ENCODE measurements around the gene SVBP. TPM values are rescaled to one million over a fixed set of nuclear protein-coding genes. Genes with fewer than 3 reads are reported as not detected.

The SVBP gene
- polyA plus RNA-seq, 1 experiment = 10.5 TPM

DNA sequence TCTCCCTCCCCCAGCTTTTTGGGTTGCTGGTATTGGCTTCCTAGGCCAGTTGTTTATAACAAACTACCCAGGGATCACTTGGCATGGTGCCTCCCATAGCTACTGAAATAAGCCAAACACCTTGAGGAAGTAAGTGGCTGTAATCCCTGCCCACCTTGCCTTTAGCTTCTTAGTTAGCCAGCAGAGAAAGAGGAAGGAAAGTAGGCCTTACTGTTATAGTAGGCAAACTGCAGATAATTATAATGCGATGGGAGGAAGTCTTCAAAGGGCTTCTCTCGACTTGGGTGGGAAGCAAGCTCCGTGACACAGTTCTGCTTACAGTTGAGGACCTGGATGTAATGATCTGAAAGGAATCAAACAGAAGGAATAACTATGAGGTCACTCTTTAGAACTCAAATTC, 58.6 kb downstream of the SVBP start:
- H3K27me3 ChIP-seq (ENCODE audit: control insufficient read depth, insufficient read depth, low read length) = no peaks in the 10 kb centered on the region
- TF ChIP-seq, protein P1, sequence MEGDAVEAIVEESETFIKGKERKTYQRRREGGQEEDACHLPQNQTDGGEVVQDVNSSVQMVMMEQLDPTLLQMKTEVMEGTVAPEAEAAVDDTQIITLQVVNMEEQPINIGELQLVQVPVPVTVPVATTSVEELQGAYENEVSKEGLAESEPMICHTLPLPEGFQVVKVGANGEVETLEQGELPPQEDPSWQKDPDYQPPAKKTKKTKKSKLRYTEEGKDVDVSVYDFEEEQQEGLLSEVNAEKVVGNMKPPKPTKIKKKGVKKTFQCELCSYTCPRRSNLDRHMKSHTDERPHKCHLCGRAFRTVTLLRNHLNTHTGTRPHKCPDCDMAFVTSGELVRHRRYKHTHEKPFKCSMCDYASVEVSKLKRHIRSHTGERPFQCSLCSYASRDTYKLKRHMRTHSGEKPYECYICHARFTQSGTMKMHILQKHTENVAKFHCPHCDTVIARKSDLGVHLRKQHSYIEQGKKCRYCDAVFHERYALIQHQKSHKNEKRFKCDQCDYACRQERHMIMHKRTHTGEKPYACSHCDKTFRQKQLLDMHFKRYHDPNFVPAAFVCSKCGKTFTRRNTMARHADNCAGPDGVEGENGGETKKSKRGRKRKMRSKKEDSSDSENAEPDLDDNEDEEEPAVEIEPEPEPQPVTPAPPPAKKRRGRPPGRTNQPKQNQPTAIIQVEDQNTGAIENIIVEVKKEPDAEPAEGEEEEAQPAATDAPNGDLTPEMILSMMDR (IDR thresholded peaks at IDR 0.05; ENCODE audit: insufficient read depth, low read depth, low read length) = no peak
- CTCF ChIA-PET = interaction anchor here (0.8 to 2.7 kb wide), 6 partner anchors 8 to 183 kb away, joined by 3 to 17 read pairs (median 4); partner anchors contain the start of genes C1orf50 and P3H1
- DNase-seq (ENCODE audit: low read depth) = no peak
- POLR2A ChIA-PET = no interaction called here
- H3K4me3 ChIP-seq (ENCODE audit: low read depth, low read length) = no peak overlapping the region
- H3K36me3 ChIP-seq (ENCODE audit: control insufficient read depth, insufficient read depth, low read length) = peaks cover 47% of the 10 kb centered on the region

DNA sequence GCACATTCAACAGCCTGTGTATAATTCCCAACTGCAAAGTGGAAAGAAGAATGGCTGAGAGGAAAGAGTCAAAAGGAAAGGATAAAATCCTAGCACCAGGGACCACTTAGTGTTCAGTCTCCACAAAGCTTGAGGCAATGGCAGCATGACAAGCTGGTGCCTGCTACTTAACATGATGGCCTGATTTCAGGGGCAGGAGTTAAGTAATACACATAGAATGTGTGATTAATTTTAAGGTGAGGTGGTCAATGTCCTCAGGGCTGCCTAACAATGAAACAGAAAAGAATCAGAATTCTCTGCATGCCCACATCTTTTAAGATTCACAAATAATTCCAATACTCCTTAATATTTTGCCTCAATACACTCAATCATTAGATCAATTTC, 59.3 kb downstream of the SVBP start:
- Histone ChIP-seq H3K27me3 (ENCODE audit: control insufficient read depth, insufficient read depth, low read length) (no peaks in the 10 kb centered on the region), H3K36me3 (ENCODE audit: control insufficient read depth, insufficient read depth, low read length) (peaks cover 47% of the 10 kb centered on the region), H3K4me3 (ENCODE audit: low read depth, low read length) (no peak overlapping the region)
- ChIA-PET CTCF (interaction anchor here (0.8 to 2.7 kb wide), 7 partner anchors 8 to 184 kb away, joined by 3 to 17 read pairs (median 4); partner anchors contain the start of genes C1orf50 and P3H1), POLR2A (no interaction called here)
- no peak for DNase-seq (ENCODE audit: low read depth)
- TF ChIP-seq, protein P1 (IDR thresholded peaks at IDR 0.05; ENCODE audit: insufficient read depth, low read depth, low read length) = no peak

Other genes with a start within 250 kb of the SVBP start
- 20.3 and 37.6 TPM in 2 replicates for gene PPIH, start 159.0 kb downstream of the SVBP start, polyA plus RNA-seq (2011; rRNA removed)
- gene YBX1, start 135.0 kb downstream of the SVBP start, polyA plus RNA-seq (2011; rRNA removed) = 387 and 486 TPM in 2 replicates
- gene CLDN19, start 77.2 kb downstream of the SVBP start, polyA plus RNA-seq (2011; rRNA removed) = not detected in 2 replicates
- gene P3H1, start 50.4 kb downstream of the SVBP start, polyA plus RNA-seq (2011; rRNA removed) = 167 and 228 TPM in 2 replicates
- 2.0 and 4.2 TPM in 2 replicates for gene C1orf50, start 50.1 kb downstream of the SVBP start, polyA plus RNA-seq (2011; rRNA removed)
- not detected in 2 replicates for gene TMEM269, start 32.4 kb downstream of the SVBP start, polyA plus RNA-seq (2011; rRNA removed)
- gene ERMAP, start 275 bp downstream of the SVBP start, polyA plus RNA-seq (2011; rRNA removed) = 24.4 and 26.5 TPM in 2 replicates
- 4.8 and 5.6 TPM in 2 replicates for gene ZNF691, start 29.2 kb upstream of the SVBP start, polyA plus RNA-seq (2011; rRNA removed)
- 100 and 193 TPM in 2 replicates for gene SLC2A1, start 141.5 kb upstream of the SVBP start, polyA plus RNA-seq (2011; rRNA removed)